Lower leg skin (tissue), 3 donors: ENCODE data around the gene NEDD4L.

Experiments
- POLR2A ChIP-seq, 2 donors: fragments of 450-650 bp; IDR thresholded peaks; one replicate each; pipeline ENCODE4 v1.6.1; 2016 to 2017; ENCODE audit warnings: antibody characterized with exemption in 2 of 2, mild to moderate bottlenecking in 1 of 2, moderate library complexity in 1 of 2
- TF ChIP-seq, protein P1 (sequence below), 3 donors: fragments of 450-650 bp; IDR thresholded peaks; one replicate each; pipeline ENCODE4 v1.5.1; 2016; ENCODE audit warnings: antibody characterized with exemption in 3 of 3, mild to moderate bottlenecking in 3 of 3, moderate library complexity in 2 of 3

DNA sequence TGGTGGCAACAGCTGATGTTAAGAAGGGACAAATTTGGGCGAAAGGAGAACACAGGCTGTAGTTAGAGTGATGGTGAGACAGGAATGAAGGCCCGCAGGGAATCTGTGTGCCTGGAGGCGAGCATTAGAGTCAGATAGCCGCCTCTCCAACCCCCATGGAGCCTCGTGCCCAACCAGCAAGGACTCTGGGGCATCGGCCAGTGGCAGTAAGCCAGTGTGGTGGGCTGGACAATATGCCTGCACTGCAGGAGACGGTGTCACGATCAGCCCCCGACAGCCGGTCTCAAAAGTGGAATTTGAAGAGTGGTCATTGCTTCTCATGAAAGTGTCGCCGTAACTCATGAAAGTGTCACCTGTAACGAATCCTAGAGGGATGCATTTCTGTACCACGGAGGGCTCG lies 335.4 kb downstream of the NEDD4L start:
- TF ChIP-seq, protein P1, sequence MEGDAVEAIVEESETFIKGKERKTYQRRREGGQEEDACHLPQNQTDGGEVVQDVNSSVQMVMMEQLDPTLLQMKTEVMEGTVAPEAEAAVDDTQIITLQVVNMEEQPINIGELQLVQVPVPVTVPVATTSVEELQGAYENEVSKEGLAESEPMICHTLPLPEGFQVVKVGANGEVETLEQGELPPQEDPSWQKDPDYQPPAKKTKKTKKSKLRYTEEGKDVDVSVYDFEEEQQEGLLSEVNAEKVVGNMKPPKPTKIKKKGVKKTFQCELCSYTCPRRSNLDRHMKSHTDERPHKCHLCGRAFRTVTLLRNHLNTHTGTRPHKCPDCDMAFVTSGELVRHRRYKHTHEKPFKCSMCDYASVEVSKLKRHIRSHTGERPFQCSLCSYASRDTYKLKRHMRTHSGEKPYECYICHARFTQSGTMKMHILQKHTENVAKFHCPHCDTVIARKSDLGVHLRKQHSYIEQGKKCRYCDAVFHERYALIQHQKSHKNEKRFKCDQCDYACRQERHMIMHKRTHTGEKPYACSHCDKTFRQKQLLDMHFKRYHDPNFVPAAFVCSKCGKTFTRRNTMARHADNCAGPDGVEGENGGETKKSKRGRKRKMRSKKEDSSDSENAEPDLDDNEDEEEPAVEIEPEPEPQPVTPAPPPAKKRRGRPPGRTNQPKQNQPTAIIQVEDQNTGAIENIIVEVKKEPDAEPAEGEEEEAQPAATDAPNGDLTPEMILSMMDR (IDR thresholded peaks at IDR 0.05) = no peak
- no peak for TF ChIP-seq POLR2A (IDR thresholded peaks at IDR 0.05)
